ENCODE measurements around the gene TRMT2B. TPM values are rescaled to one million over a fixed set of nuclear protein-coding genes. Genes with fewer than 3 reads are reported as not detected.

The TRMT2B gene
- total and polyA plus RNA-seq, 2 of the 13 experiments (the other 11 are each of a cell fraction or from before 2014, with no cell fraction given): 7.0 to 11.2 TPM

DNA sequence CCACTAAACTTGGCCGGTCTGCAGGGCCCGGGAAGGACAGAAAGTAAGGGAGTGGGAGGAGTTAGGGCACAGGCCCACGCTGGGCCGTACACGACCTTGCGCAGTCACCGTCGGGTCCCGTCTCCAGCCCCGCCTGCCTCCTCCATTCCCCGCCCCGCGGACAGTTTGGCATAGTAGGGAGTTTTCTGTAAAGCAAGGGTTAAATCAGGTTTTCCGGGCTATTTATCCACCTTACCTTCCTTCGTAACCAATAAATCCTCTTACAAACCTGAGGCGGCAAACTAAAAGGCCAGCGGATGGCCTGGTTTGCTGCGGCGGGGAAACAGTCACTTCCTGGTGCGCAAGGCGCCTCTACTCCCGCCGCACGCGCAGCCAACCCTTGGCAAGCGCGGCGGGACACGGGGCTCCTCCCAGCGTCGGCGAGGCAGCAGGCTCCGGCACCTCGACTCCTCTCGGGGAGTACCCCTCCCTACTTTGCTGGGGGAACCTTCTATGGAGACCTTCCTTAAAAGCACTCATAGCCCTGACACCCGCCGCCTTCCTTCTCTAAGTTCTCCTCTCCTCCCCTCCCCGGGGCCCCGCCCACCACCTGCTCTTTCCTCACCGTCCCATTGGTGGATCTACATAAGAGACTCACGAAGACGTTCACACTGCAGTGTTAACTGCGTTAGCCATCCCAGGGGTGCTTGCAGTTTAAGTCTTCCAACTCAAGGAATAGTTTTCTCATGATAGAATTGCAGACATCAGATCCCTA is at the start of gene TRMT2B (continued):
- TF ChIP-seq, protein P1, sequence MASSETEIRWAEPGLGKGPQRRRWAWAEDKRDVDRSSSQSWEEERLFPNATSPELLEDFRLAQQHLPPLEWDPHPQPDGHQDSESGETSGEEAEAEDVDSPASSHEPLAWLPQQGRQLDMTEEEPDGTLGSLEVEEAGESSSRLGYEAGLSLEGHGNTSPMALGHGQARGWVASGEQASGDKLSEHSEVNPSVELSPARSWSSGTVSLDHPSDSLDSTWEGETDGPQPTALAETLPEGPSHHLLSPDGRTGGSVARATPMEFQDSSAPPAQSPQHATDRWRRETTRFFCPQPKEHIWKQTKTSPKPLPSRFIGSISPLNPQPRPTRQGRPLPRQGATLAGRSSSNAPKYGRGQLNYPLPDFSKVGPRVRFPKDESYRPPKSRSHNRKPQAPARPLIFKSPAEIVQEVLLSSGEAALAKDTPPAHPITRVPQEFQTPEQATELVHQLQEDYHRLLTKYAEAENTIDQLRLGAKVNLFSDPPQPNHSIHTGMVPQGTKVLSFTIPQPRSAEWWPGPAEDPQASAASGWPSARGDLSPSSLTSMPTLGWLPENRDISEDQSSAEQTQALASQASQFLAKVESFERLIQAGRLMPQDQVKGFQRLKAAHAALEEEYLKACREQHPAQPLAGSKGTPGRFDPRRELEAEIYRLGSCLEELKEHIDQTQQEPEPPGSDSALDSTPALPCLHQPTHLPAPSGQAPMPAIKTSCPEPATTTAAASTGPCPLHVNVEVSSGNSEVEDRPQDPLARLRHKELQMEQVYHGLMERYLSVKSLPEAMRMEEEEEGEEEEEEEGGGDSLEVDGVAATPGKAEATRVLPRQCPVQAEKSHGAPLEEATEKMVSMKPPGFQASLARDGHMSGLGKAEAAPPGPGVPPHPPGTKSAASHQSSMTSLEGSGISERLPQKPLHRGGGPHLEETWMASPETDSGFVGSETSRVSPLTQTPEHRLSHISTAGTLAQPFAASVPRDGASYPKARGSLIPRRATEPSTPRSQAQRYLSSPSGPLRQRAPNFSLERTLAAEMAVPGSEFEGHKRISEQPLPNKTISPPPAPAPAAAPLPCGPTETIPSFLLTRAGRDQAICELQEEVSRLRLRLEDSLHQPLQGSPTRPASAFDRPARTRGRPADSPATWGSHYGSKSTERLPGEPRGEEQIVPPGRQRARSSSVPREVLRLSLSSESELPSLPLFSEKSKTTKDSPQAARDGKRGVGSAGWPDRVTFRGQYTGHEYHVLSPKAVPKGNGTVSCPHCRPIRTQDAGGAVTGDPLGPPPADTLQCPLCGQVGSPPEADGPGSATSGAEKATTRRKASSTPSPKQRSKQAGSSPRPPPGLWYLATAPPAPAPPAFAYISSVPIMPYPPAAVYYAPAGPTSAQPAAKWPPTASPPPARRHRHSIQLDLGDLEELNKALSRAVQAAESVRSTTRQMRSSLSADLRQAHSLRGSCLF (CRISPR knock-in tag; IDR thresholded peaks at IDR 0.05; ENCODE audit: borderline replicate concordance): no peak
- TF ChIP-seq POLR2A (IDR thresholded peaks at IDR 0.05; ENCODE audit: insufficient read depth in 1 of 2, low read depth in 2 of 2, low read length in 2 of 2) (peak; percentile 41 to 52; a peak in 2 of 4 replicates), ZNF850 (CRISPR knock-in tag; conservative IDR thresholded peaks at IDR 0.05) (no peak), EED (CRISPR knock-in tag; IDR thresholded peaks at IDR 0.05) (0 out of 2 replicates have a peak, but pooled peaks have one; percentile 25), KLF16 (CRISPR knock-in tag; IDR thresholded peaks at IDR 0.05) (no peak), IRF2 (CRISPR knock-in tag; IDR thresholded peaks at IDR 0.05) (0 out of 2 replicates have a peak, but pooled peaks have one; percentile 12), ZNF274 (CRISPR knock-in tag; IDR thresholded peaks at IDR 0.05) (no peak), HNRNPL (IDR thresholded peaks at IDR 0.05; ENCODE audit: low read depth, low read length) (no peak), KLF12 (CRISPR knock-in tag; IDR thresholded peaks at IDR 0.05; ENCODE audit: borderline replicate concordance) (0 out of 2 replicates have a peak, but pooled peaks have one; percentile 26), NCOR1 (IDR thresholded peaks at IDR 0.05; ENCODE audit: borderline replicate concordance, low read length) (no peak), ZC3H13 (CRISPR knock-in tag; IDR thresholded peaks at IDR 0.05) (no peak)
- TF ChIP-seq, protein P2, sequence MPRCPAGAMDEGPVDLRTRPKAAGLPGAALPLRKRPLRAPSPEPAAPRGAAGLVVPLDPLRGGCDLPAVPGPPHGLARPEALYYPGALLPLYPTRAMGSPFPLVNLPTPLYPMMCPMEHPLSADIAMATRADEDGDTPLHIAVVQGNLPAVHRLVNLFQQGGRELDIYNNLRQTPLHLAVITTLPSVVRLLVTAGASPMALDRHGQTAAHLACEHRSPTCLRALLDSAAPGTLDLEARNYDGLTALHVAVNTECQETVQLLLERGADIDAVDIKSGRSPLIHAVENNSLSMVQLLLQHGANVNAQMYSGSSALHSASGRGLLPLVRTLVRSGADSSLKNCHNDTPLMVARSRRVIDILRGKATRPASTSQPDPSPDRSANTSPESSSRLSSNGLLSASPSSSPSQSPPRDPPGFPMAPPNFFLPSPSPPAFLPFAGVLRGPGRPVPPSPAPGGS (CRISPR knock-in tag; IDR thresholded peaks at IDR 0.05): no peak
- TF ChIP-seq, protein P3, sequence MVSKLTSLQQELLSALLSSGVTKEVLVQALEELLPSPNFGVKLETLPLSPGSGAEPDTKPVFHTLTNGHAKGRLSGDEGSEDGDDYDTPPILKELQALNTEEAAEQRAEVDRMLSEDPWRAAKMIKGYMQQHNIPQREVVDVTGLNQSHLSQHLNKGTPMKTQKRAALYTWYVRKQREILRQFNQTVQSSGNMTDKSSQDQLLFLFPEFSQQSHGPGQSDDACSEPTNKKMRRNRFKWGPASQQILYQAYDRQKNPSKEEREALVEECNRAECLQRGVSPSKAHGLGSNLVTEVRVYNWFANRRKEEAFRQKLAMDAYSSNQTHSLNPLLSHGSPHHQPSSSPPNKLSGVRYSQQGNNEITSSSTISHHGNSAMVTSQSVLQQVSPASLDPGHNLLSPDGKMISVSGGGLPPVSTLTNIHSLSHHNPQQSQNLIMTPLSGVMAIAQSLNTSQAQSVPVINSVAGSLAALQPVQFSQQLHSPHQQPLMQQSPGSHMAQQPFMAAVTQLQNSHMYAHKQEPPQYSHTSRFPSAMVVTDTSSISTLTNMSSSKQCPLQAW (CRISPR knock-in tag; IDR thresholded peaks at IDR 0.05): no peak
- TF ChIP-seq, protein P4, sequence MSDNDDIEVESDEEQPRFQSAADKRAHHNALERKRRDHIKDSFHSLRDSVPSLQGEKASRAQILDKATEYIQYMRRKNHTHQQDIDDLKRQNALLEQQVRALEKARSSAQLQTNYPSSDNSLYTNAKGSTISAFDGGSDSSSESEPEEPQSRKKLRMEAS (IDR thresholded peaks at IDR 0.05): peak; percentile 75
- TF ChIP-seq, protein P5, sequence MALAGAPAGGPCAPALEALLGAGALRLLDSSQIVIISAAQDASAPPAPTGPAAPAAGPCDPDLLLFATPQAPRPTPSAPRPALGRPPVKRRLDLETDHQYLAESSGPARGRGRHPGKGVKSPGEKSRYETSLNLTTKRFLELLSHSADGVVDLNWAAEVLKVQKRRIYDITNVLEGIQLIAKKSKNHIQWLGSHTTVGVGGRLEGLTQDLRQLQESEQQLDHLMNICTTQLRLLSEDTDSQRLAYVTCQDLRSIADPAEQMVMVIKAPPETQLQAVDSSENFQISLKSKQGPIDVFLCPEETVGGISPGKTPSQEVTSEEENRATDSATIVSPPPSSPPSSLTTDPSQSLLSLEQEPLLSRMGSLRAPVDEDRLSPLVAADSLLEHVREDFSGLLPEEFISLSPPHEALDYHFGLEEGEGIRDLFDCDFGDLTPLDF (CRISPR knock-in tag; IDR thresholded peaks at IDR 0.05): peak; percentile 43; the same call in 1 of the 2 replicates
- TF ChIP-seq, protein P6, sequence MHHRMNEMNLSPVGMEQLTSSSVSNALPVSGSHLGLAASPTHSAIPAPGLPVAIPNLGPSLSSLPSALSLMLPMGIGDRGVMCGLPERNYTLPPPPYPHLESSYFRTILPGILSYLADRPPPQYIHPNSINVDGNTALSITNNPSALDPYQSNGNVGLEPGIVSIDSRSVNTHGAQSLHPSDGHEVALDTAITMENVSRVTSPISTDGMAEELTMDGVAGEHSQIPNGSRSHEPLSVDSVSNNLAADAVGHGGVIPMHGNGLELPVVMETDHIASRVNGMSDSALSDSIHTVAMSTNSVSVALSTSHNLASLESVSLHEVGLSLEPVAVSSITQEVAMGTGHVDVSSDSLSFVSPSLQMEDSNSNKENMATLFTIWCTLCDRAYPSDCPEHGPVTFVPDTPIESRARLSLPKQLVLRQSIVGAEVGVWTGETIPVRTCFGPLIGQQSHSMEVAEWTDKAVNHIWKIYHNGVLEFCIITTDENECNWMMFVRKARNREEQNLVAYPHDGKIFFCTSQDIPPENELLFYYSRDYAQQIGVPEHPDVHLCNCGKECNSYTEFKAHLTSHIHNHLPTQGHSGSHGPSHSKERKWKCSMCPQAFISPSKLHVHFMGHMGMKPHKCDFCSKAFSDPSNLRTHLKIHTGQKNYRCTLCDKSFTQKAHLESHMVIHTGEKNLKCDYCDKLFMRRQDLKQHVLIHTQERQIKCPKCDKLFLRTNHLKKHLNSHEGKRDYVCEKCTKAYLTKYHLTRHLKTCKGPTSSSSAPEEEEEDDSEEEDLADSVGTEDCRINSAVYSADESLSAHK (CRISPR knock-in tag; IDR thresholded peaks at IDR 0.05; ENCODE audit: borderline replicate concordance): no peak
